Hepatocyte (in vitro differentiated cells): ENCODE data around the gene PXDN.

Experiments used
- CTCF ChIP-seq: fragments of 200-600 bp; sonication (generic); IDR thresholded peaks from 2 replicates; pipeline ENCODE4 v1.5.1; 2016; ENCODE audit warnings: antibody characterized with exemption, mild to moderate bottlenecking; ENCODE audit not compliant: poor library complexity
- EZH2 ChIP-seq: fragments of 200-600 bp; sonication (generic); IDR thresholded peaks from 2 replicates; pipeline ENCODE4 v1.6.1; 2016; ENCODE audit warnings: antibody characterized with exemption, mild to moderate bottlenecking, borderline replicate concordance
- EZH2phosphoT487 ChIP-seq: fragments of 200-600 bp; sonication (generic); IDR thresholded peaks from one replicate; pipeline ENCODE4 v1.6.1; 2018; ENCODE audit warnings: antibody characterized with exemption, mild to moderate bottlenecking, low read depth, moderate library complexity; ENCODE audit not compliant: unreplicated experiment, severe bottlenecking

- TF ChIP-seq CTCF (no peak), EZH2 (no peak), EZH2phosphoT487 (no peak)
Measured at GRCh38 chr2:1623906-1624445, 120.3 kb downstream of the PXDN start.
